ENCODE measurements around the gene FHIP2A.

Gene FHIP2A

GRCh38 chr10:114800361-114800760 lies 21.2 kb upstream of the FHIP2A start:
- CTCF ChIA-PET: no interaction called here
- H3K27ac ChIP-seq: no peak overlapping the region
- no peak for TF ChIP-seq CTCF (conservative IDR thresholded peaks at IDR 0.05; ENCODE audit: low read depth)
- no peak for DNase-seq (ENCODE audit: low spot score)
- POLR2A ChIA-PET (ENCODE audit: low non-redundant PET): no interaction called here

- H3K27ac ChIP-seq: no peak overlapping the region
- ChIA-PET POLR2A (ENCODE audit: low non-redundant PET) (no interaction called here), CTCF (interaction anchor here (0.8 to 0.9 kb wide), 2 partner anchors 20 to 97 kb away, joined by 5 read pairs; partner anchors contain the start of gene FHIP2A)
- DNase-seq (ENCODE audit: low spot score): no peak
- TF ChIP-seq CTCF (conservative IDR thresholded peaks at IDR 0.05; ENCODE audit: low read depth): no peak
These were observed 20.2 kb upstream of the FHIP2A start for GRCh38 chr10:114801411-114801813.

- ChIA-PET CTCF (interaction anchor here (0.9 kb wide), 1 partner anchor 97 kb away, joined by 5 read pairs; no protein-coding TSS in a partner anchor), POLR2A (ENCODE audit: low non-redundant PET) (no interaction called here)
- no peak overlapping the region for H3K27ac ChIP-seq
- TF ChIP-seq CTCF (conservative IDR thresholded peaks at IDR 0.05; ENCODE audit: low read depth): no peak
- no peak for DNase-seq (ENCODE audit: low spot score)
These were observed 19.4 kb upstream of the FHIP2A start for GRCh38 chr10:114802177-114802576.

GRCh38 chr10:114806562-114807391 lies 14.8 kb upstream of the FHIP2A start:
- CTCF ChIA-PET: no interaction called here
- TF ChIP-seq CTCF (conservative IDR thresholded peaks at IDR 0.05; ENCODE audit: low read depth): no peak
- no peak for DNase-seq (ENCODE audit: low spot score)
- H3K27ac ChIP-seq: no peak overlapping the region
- POLR2A ChIA-PET (ENCODE audit: low non-redundant PET): interaction anchor here (0.6 kb wide), 1 partner anchor 89 kb away, joined by 8 read pairs; no protein-coding TSS in a partner anchor

GRCh38 chr10:114808982-114809381 lies 12.6 kb upstream of the FHIP2A start:
- ChIA-PET POLR2A (ENCODE audit: low non-redundant PET) (no interaction called here), CTCF (no interaction called here)
- no peak for TF ChIP-seq CTCF (conservative IDR thresholded peaks at IDR 0.05; ENCODE audit: low read depth)
- no peak overlapping the region for H3K27ac ChIP-seq
- DNase-seq (ENCODE audit: low spot score): no peak

- TF ChIP-seq CTCF (conservative IDR thresholded peaks at IDR 0.05; ENCODE audit: low read depth): no peak
- ChIA-PET POLR2A (ENCODE audit: low non-redundant PET) (no interaction called here), CTCF (interaction anchor here (0.7 kb wide), 1 partner anchor 353 kb away, joined by 4 read pairs; no protein-coding TSS in a partner anchor)
- H3K27ac ChIP-seq: no peak overlapping the region
- DNase-seq (ENCODE audit: low spot score): no peak
These were observed 10.7 kb upstream of the FHIP2A start for GRCh38 chr10:114810926-114811325.

Measured in RWPE1 (cell line).